IMR-90 (cell line): Measurements from ENCODE around the gene CGB7. TPM values are rescaled to one million over a fixed set of nuclear protein-coding genes. Genes with fewer than 3 reads are reported as not detected.

ENCODE experiments used
- ATAC-seq: fragments of 200-7000 bp; cut with Tn5 transposase; 2 replicates; pipeline ENCODE4 v1.9.1; 2020; ENCODE audit warnings: low read depth, mild to moderate bottlenecking, moderate library complexity
- BruUV-seq: library from RNA; stranded (reverse); fragments of 400-500 nt; replicated peaks from 2 replicates; lab custom pipeline; 2021; lab: Mats Ljungman, UMichigan
- CTCF ChIA-PET: fragments of 300-600 bp; formaldehyde crosslinking; extraction: SDS; loops from one replicate; lab custom pipeline; 2021; ENCODE audit warnings: antibody characterized with exemption; lab: Yijun Ruan, JAX
- POLR2A ChIA-PET: fragments of 300-600 bp; sonication (Branson Sonifier 250); formaldehyde crosslinking; loops from one replicate; lab custom pipeline; 2022; ENCODE audit warnings: antibody characterized with exemption; ENCODE audit not compliant: unreplicated experiment; lab: Charles Lee
- DNase-seq: peaks from one replicate; pipeline ENCODE4 v3.0.0; 2013
- H2AFZ ChIP-seq: replicated peaks from 2 replicates; pipeline ENCODE3; 2013; ENCODE audit warnings: low read length, mild to moderate bottlenecking; ENCODE audit not compliant: poor library complexity
- H2AK5ac ChIP-seq: 2 replicates; pipeline ENCODE4 v1.6.1; 2013; ENCODE audit warnings: low read depth, low read length, inconsistent platforms
- H2AK9ac ChIP-seq: replicated peaks from 2 replicates; pipeline ENCODE3; 2013; ENCODE audit warnings: mild to moderate bottlenecking, low read depth, low read length, moderate library complexity; ENCODE audit not compliant: poor library complexity
- H2BK120ac ChIP-seq: 2 replicates; pipeline ENCODE4 v1.6.1; 2013; ENCODE audit warnings: low read depth, low read length, inconsistent platforms
- H2BK15ac ChIP-seq: 3 replicates; pipeline ENCODE4 v1.6.1; 2013; ENCODE audit warnings: low read depth, low read length, inconsistent platforms
- H2BK20ac ChIP-seq: 2 replicates; pipeline ENCODE4 v1.6.1; 2013; ENCODE audit warnings: low read depth, mild to moderate bottlenecking, inconsistent platforms, low read length, moderate library complexity
- H2BK5ac ChIP-seq: 2 replicates; pipeline ENCODE4 v1.6.1; 2013; ENCODE audit warnings: mild to moderate bottlenecking, low read depth, low read length, inconsistent platforms; ENCODE audit not compliant: poor library complexity, severe bottlenecking
- H3K14ac ChIP-seq: replicated peaks from 2 replicates; pipeline ENCODE4 v1.6.1; 2013; ENCODE audit warnings: low read depth, low read length, inconsistent platforms
- H3K18ac ChIP-seq: 2 replicates; pipeline ENCODE4 v1.6.1; 2013; ENCODE audit warnings: low read depth, low read length, control low read depth
- H3K23ac ChIP-seq: 2 replicates; pipeline ENCODE4 v1.6.1; 2013; ENCODE audit warnings: low read depth, low read length, inconsistent platforms
- H3K27ac ChIP-seq: 2 replicates; pipeline ENCODE4 v1.5.1; 2013; ENCODE audit warnings: mild to moderate bottlenecking, control low read depth, low read length; ENCODE audit not compliant: insufficient read depth
- H3K27me3 ChIP-seq: 2 replicates; pipeline ENCODE4 v1.6.1; 2013; ENCODE audit warnings: low read length; ENCODE audit not compliant: control insufficient read depth, insufficient read depth
- H3K36me3 ChIP-seq: 2 replicates; pipeline ENCODE4 v1.6.1; 2013; ENCODE audit warnings: low read length, mixed read lengths; ENCODE audit not compliant: control insufficient read depth, insufficient read depth
- H3K4ac ChIP-seq: 2 replicates; pipeline ENCODE4 v1.6.1; 2013; ENCODE audit warnings: low read depth, low read length, inconsistent platforms
- H3K4me1 ChIP-seq: 2 replicates; pipeline ENCODE4 v1.6.1; 2013; ENCODE audit warnings: low read length, mixed read lengths; ENCODE audit not compliant: control insufficient read depth, insufficient read depth
- H3K4me2 ChIP-seq: 2 replicates; pipeline ENCODE4 v1.6.1; 2013; ENCODE audit warnings: low read depth, mild to moderate bottlenecking, control low read depth, low read length, moderate library complexity
- H3K4me3 ChIP-seq: 2 replicates; pipeline ENCODE4 v1.5.1; 2013; ENCODE audit warnings: low read depth, mild to moderate bottlenecking, control low read depth, low read length, moderate library complexity; ENCODE audit not compliant: insufficient read depth
- H3K56ac ChIP-seq: 2 replicates; pipeline ENCODE4 v1.6.1; 2013; ENCODE audit warnings: low read length, inconsistent platforms; ENCODE audit not compliant: insufficient read depth; ENCODE audit errors: extremely low read depth
- H3K79me1 ChIP-seq, 2 experiments: 2 replicates each; pipeline ENCODE4 v1.6.1; 2013; ENCODE audit warnings: low read length in 2 of 2, inconsistent platforms in 1 of 2, low read depth in 1 of 2
- H3K9ac ChIP-seq: 2 replicates; pipeline ENCODE4 v1.6.1; 2013; ENCODE audit warnings: low read depth, low read length, control low read depth
- H3K9me1 ChIP-seq: 2 replicates; pipeline ENCODE4 v1.6.1; 2013; ENCODE audit warnings: low read length, inconsistent platforms; ENCODE audit not compliant: insufficient read depth
- H3K9me3 ChIP-seq: 2 replicates; pipeline ENCODE4 v1.6.1; 2013; ENCODE audit warnings: low read length; ENCODE audit not compliant: control insufficient read depth, insufficient read depth
- H4K20me1 ChIP-seq: 2 replicates; pipeline ENCODE4 v1.6.1; 2013; ENCODE audit warnings: low read length, inconsistent platforms; ENCODE audit not compliant: insufficient read depth
- H4K5ac ChIP-seq: 2 replicates; pipeline ENCODE4 v1.6.1; 2013; ENCODE audit warnings: mild to moderate bottlenecking, low read depth, low read length, control low read depth
- H4K8ac ChIP-seq, 2 experiments: 2 replicates each; pipeline ENCODE4 v1.6.1; 2013; ENCODE audit warnings: low read depth in 2 of 2, low read length in 2 of 2, control low read depth in 1 of 2, inconsistent platforms in 1 of 2
- H4K91ac ChIP-seq: 2 replicates; pipeline ENCODE4 v1.6.1; 2013; ENCODE audit warnings: low read depth, low read length, inconsistent platforms; ENCODE audit not compliant: insufficient read depth
- BHLHE40 ChIP-seq: fragments of 150-350 bp; IDR thresholded peaks from 2 replicates; pipeline ENCODE4 v1.6.1; 2016; ENCODE audit warnings: mild to moderate bottlenecking, low read depth, low read length
- CEBPB ChIP-seq: IDR thresholded peaks from 2 replicates; pipeline ENCODE4 v1.6.1; 2012; ENCODE audit warnings: low read depth, low read length, improper control_type of control experiment
- CHD1 ChIP-seq: IDR thresholded peaks from 2 replicates; pipeline ENCODE4 v1.6.1; 2012; ENCODE audit warnings: low read depth, low read length, improper control_type of control experiment
- MAFK ChIP-seq: IDR thresholded peaks from 2 replicates; pipeline ENCODE4 v1.6.1; 2012; ENCODE audit warnings: low read depth, low read length, improper control_type of control experiment
- MAZ ChIP-seq: IDR thresholded peaks from 2 replicates; pipeline ENCODE4 v1.6.1; 2012; ENCODE audit warnings: low read depth, mild to moderate bottlenecking, low read length, improper control_type of control experiment, moderate library complexity, borderline replicate concordance
- MXI1 ChIP-seq: IDR thresholded peaks from 2 replicates; pipeline ENCODE4 v1.6.1; 2012; ENCODE audit warnings: low read depth, mild to moderate bottlenecking, low read length, moderate library complexity, borderline replicate concordance
- NFE2L2 ChIP-seq: fragments of 150-350 bp; IDR thresholded peaks from 2 replicates; pipeline ENCODE4 v1.6.1; 2016; ENCODE audit warnings: low read depth, mild to moderate bottlenecking, low read length
- POLR2A ChIP-seq: IDR thresholded peaks from 2 replicates; pipeline ENCODE4 v1.6.1; 2012; ENCODE audit warnings: mild to moderate bottlenecking, low read depth, low read length
- RAD21 ChIP-seq: IDR thresholded peaks from 2 replicates; pipeline ENCODE4 v1.6.1; 2012; ENCODE audit warnings: low read length, improper control_type of control experiment
- RCOR1 ChIP-seq: IDR thresholded peaks from 2 replicates; pipeline ENCODE4 v1.6.1; 2012; ENCODE audit warnings: mild to moderate bottlenecking, low read length, improper control_type of control experiment; ENCODE audit not compliant: insufficient replicate concordance
- RFX5 ChIP-seq: IDR thresholded peaks from 2 replicates; pipeline ENCODE4 v1.8.0; 2012; ENCODE audit warnings: low read depth, mild to moderate bottlenecking, low read length, moderate library complexity
- SMC3 ChIP-seq: fragments of 150-350 bp; IDR thresholded peaks from 2 replicates; pipeline ENCODE4 v1.6.1; 2016; ENCODE audit warnings: low read depth, mild to moderate bottlenecking, antibody characterized with exemption, low read length, moderate library complexity
- WGBS, 2 experiments: methylation state at CpG; one replicate each; pipeline versions ENCODE4 v1.1.5 to v1.1.7; 2013; ENCODE audit warnings: missing lambda C conversion rate in 2 of 2; ENCODE audit not compliant: insufficient read length in 1 of 2; ENCODE audit errors: extremely low coverage in 2 of 2; 5-methylcytosine and 5-hydroxymethylcytosine counted together
- dilution Hi-C: fragments of 300-500 bp; cut with HindIII; formaldehyde crosslinking; loops from one replicate; pipeline ENCODE4 v1.14.3; 2018; ENCODE audit warnings: low sequenced_read_pairs; ENCODE audit not compliant: unreplicated experiment
- in situ Hi-C: fragments of 300-500 bp; cut with MboI; formaldehyde crosslinking; loops from 3 replicates; pipeline ENCODE4 v1.14.3; 2019; ENCODE audit warnings: low sequenced_read_pairs, inconsistent platforms, mixed read lengths
- intact Hi-C: fragments of 100-400 bp; cut with micrococcal nuclease; formaldehyde crosslinking; loops from 2 replicates; pipeline ENCODE4 v1.10.0; 2022
- polyA plus RNA-seq, 3 experiments: library from polyadenylated mRNA; depleted of rRNA; stranded (reverse); fragments of >200 nt; gene quantifications; 2 replicates each; pipeline ENCODE4 v1.2.3, GENCODE V29; 2012; ENCODE audit warnings: low replicate concordance in 1 of 3
- total RNA-seq: library from RNA; depleted of rRNA; stranded (reverse); fragments of >200 nt; gene quantifications from 2 replicates; pipeline ENCODE4 v1.2.3, GENCODE V29; 2012
- TF ChIP-seq, protein P1 (sequence below): fragments of 150-350 bp; IDR thresholded peaks from 2 replicates; pipeline ENCODE4 v1.6.1; 2017; ENCODE audit warnings: mild to moderate bottlenecking, antibody characterized with exemption, low read length, low read depth

CGB7 gene
- total and polyA plus RNA-seq, 2 of the 4 experiments (the other 2 are of a cell fraction): 1.7 TPM; not detected in 1

DNA sequence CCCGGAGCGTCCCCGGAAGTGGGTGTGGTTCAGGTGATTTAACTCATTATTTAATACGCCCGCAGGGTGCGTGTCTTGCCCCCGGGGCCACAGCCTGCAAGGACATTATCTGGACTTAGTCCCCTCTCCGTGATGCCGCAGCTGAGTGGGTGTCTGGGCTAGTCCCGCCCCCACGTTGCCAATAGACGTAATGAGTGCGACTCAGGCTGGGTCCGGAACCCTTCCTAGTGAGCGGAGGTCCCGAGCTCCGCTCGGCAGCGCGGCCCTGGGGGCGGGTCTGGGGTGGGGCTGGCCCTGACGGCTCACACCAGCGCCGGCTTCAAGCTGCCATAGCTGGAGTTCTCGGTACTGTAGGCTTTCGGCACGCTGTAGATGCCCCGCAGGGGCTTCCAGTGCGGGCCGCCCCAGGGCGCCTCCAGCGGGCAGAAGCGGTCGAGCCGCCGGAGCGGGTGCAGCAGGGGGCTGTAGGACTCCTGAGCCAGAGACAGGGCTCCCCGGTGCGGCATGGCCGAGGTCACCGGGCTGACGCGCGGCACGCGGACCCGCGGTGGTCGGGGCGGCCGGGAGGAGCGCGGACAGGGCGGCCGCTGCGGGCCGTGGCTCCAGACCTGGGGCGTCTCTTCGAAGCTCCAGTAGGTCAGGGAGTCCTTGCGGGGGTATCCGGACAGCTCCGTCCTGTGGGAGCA lies 39.7 kb downstream of the CGB7 start (continued):
- TF ChIP-seq CEBPB (no peak), MAFK (no peak)

DNA sequence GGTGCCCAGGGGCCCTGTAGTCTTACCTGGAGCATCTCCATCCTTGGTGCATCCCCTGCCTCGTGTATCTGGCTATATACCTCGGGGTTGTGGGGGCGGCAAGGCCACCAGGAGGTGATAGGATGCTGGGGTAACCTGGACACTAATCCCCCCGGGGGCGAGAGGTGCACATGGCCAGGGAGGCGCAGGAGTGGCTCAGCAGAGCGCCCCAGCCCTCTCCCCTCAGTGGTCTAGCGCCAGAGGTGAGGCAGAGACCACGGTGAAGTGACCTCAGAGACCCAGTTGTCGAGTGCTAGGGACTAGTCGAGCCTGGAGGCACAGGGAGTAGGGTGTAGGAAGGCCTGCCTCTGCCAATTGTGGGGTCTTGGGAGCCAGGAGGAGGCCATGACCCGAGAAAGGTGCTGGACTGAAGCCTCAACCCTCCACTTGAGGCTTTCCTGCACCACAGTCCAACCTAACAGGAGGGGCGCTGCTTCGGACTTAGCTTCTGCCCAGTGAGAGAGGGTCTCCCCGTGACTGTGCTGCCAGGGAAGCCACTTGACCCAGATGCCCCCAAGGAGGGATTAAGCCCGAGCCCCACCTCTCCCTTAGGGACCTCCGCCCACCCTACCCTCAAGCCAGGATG lies 40.4 kb downstream of the CGB7 start, which contains the start of gene LHB:
TSS of gene LHB (minus strand) at position 51 of the 625 bp plus-strand sequence. CDS start at position 41, 10 bp downstream.
- dilution Hi-C loops: no loop called here
- H2AFZ ChIP-seq: peak within 1 kb of the TSS; percentile 78
- peak within 1 kb of the TSS; percentile 93 for H3K4me2 ChIP-seq
- peaks cover 0 to 3% of the 10 kb centered on the region in 2 experiments; a peak in 1 of 4 replicates for H3K79me1 ChIP-seq
- peaks cover 5% of the 10 kb centered on the region; the same call in 1 of the 2 replicates for H3K4me1 ChIP-seq
- H2BK5ac ChIP-seq: no peak within 1 kb of the TSS
- ChIA-PET POLR2A (no interaction called here), CTCF (interaction anchor here (1.2 to 1.5 kb wide), 2 partner anchors 24 to 39 kb away, joined by 4 to 5 read pairs; partner anchors contain the start of genes GYS1 and RUVBL2)
- in situ Hi-C loops: no loop called here
- H2BK120ac ChIP-seq: no peak within 1 kb of the TSS
- H4K8ac ChIP-seq: peak within 1 kb of the TSS in 1 of 2 experiments; percentile 67; a peak in 1 of 4 replicates
- no peaks in the 10 kb centered on the region for H3K9me3 ChIP-seq
- peaks cover 2% of the 10 kb centered on the region; the same call in 1 of the 2 replicates for H3K27me3 ChIP-seq
- no peak within 1 kb of the TSS for H2AK5ac ChIP-seq
- no peak within 1 kb of the TSS for H3K23ac ChIP-seq
- 80% methylated on average over 2 of the region's 17 CpGs; no CpG with 5 or more reads in 1 of the 2 experiments for WGBS, 2 experiments
- no peak within 1 kb of the TSS for H3K9ac ChIP-seq
- H3K14ac ChIP-seq: no peak within 1 kb of the TSS
- no peak within 1 kb of the TSS for H3K18ac ChIP-seq
- no peak within 1 kb of the TSS for H2BK15ac ChIP-seq
- no peak within 1 kb of the TSS for H2BK20ac ChIP-seq
- peaks cover 31% of the 10 kb centered on the region for H3K36me3 ChIP-seq
- no TSS peak for BruUV-seq
- no peak within 1 kb of the TSS for H4K5ac ChIP-seq
- H3K56ac ChIP-seq: no peak within 1 kb of the TSS; the same call in 1 of the 2 replicates
- peak within 1 kb of the TSS; percentile 60 for H2AK9ac ChIP-seq
- H3K27ac ChIP-seq: no peak within 1 kb of the TSS
- no peak within 1 kb of the TSS for H3K4ac ChIP-seq
- H4K91ac ChIP-seq: no peak within 1 kb of the TSS
- no peak for ATAC-seq
- no peak for DNase-seq
- no peaks in the 10 kb centered on the region; the same call in 1 of the 2 replicates for H4K20me1 ChIP-seq
- intact Hi-C loops: no loop called here
- 0 out of 2 replicates have a peak, but pooled peaks cover 3% of the 10 kb centered on the region for H3K9me1 ChIP-seq
- H3K4me3 ChIP-seq: peak within 1 kb of the TSS; percentile 32
- TF ChIP-seq, protein P1, sequence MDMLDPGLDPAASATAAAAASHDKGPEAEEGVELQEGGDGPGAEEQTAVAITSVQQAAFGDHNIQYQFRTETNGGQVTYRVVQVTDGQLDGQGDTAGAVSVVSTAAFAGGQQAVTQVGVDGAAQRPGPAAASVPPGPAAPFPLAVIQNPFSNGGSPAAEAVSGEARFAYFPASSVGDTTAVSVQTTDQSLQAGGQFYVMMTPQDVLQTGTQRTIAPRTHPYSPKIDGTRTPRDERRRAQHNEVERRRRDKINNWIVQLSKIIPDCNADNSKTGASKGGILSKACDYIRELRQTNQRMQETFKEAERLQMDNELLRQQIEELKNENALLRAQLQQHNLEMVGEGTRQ: no peak
- TF ChIP-seq CEBPB (no peak), MAZ (no peak), POLR2A (no peak), CHD1 (no peak), RCOR1 (no peak), BHLHE40 (no peak), RAD21 (no peak), SMC3 (no peak), RFX5 (no peak), MXI1 (no peak), NFE2L2 (no peak), MAFK (no peak)
